T-cell (primary cell): ENCODE data around the gene SCAMP4. TPM values are rescaled to one million over a fixed set of nuclear protein-coding genes. Genes with fewer than 3 reads are reported as not detected.
A peak's percentile ranks its signal among the peaks of the same experiment; 100 is the strongest.
"Not testable (repeated sequence)": the region's sequence is repeated elsewhere in the genome, so short reads cannot be mapped to it uniquely, and the experiment has no call there.

Experiments used
- ATAC-seq, 4 experiments: fragments of 200-7000 bp in 3 of 4; fragments of 150-1000 bp in 1 of 4; cut with Tn5 transposase; replicated peaks in 1 of 4; 1 replicate in 3 of 4; 2 replicates in 1 of 4; pipeline ENCODE4 v1.10.0; 2021; ENCODE audit warnings: moderate library complexity in 3 of 4, mild to moderate bottlenecking in 2 of 4, moderate number of reproducible peaks in 1 of 4
- CTCF ChIA-PET, 2 donors: fragments of 300-600 bp; sonication (Branson Sonifier 250); formaldehyde crosslinking; loops; one replicate each; lab custom pipeline; 2022; ENCODE audit warnings: antibody characterized with exemption in 2 of 2; lab: Charles Lee
- POLR2A ChIA-PET, 2 donors: fragments of 300-600 bp; sonication (Branson Sonifier 250); formaldehyde crosslinking; loops; one replicate each; lab custom pipeline; 2022; ENCODE audit warnings: antibody characterized with exemption in 2 of 2; lab: Charles Lee
- DNase-seq, 35 experiments: peaks; one replicate each; pipeline versions ENCODE4 v3.0.0 to v3.0.0-alpha.2; 2013 to 2023
- H3K27ac ChIP-seq: one replicate; pipeline ENCODE4 v1.5.1; 2013; ENCODE audit warnings: low read length
- H3K27me3 ChIP-seq, 2 experiments: replicated peaks in 1 of 2; 1 replicate in 1 of 2; 2 replicates in 1 of 2; pipeline versions ENCODE4 v1.6.1 to v1.7.0; 2013; ENCODE audit warnings: low read length in 1 of 2, mixed read lengths in 1 of 2; ENCODE audit not compliant: control insufficient read depth in 2 of 2, insufficient read depth in 2 of 2; ENCODE audit errors: extremely low read depth in 1 of 2
- H3K36me3 ChIP-seq, 2 donors: 1 replicate in 1 of 2; 2 replicates in 1 of 2; pipeline versions ENCODE4 v1.6.1 to v1.7.0; 2013; ENCODE audit warnings: low read length in 1 of 2; ENCODE audit not compliant: control insufficient read depth in 2 of 2, insufficient read depth in 1 of 2; ENCODE audit errors: extremely low read depth in 1 of 2
- H3K4me1 ChIP-seq, 2 experiments: 1 replicate in 1 of 2; 2 replicates in 1 of 2; pipeline versions ENCODE4 v1.6.1 to v1.7.0; 2013; ENCODE audit warnings: low read length in 2 of 2, mixed read lengths in 1 of 2; ENCODE audit not compliant: insufficient read depth in 2 of 2, control insufficient read depth in 1 of 2; ENCODE audit errors: extremely low read depth in 1 of 2
- H3K4me3 ChIP-seq, 2 donors: 1 replicate in 1 of 2; 2 replicates in 1 of 2; pipeline versions ENCODE4 v1.5.1 to v1.7.0; 2013; ENCODE audit warnings: mild to moderate bottlenecking in 2 of 2, low read length in 1 of 2, moderate library complexity in 1 of 2; ENCODE audit not compliant: control insufficient read depth in 1 of 2; ENCODE audit errors: extremely low read depth in 1 of 2
- H3K9me3 ChIP-seq: 2 replicates; pipeline ENCODE4 v1.7.0; 2013
- H3K27ac Mint-ChIP-seq, 2 donors: one replicate each; pipeline ENCODE4 v1.8.0; 2020 to 2021; ENCODE audit warnings: mild to moderate bottlenecking in 2 of 2, mixed read lengths in 2 of 2
- H3K27me3 Mint-ChIP-seq, 2 donors: one replicate each; pipeline ENCODE4 v1.8.0; 2021 to 2022; ENCODE audit warnings: mixed read lengths in 2 of 2
- H3K36me3 Mint-ChIP-seq: one replicate; pipeline ENCODE4 v1.8.0; 2021; ENCODE audit warnings: mixed read lengths
- H3K4me1 Mint-ChIP-seq, 3 donors: one replicate each; pipeline ENCODE4 v1.8.0; 2020 to 2022; ENCODE audit warnings: mixed read lengths in 3 of 3, mild to moderate bottlenecking in 1 of 3
- H3K4me3 Mint-ChIP-seq, 3 donors: one replicate each; pipeline ENCODE4 v1.8.0; 2020 to 2022; ENCODE audit warnings: mild to moderate bottlenecking in 3 of 3, mixed read lengths in 3 of 3, moderate library complexity in 3 of 3
- H3K9me3 Mint-ChIP-seq, 3 donors: one replicate each; pipeline ENCODE4 v1.8.0; 2020 to 2022; ENCODE audit warnings: mixed read lengths in 3 of 3
- WGBS: methylation state at CpG from one replicate; pipeline ENCODE4 v1.1.5; 2013; ENCODE audit warnings: missing lambda C conversion rate; ENCODE audit not compliant: insufficient coverage; 5-methylcytosine and 5-hydroxymethylcytosine counted together
- total RNA-seq, 35 experiments: library from RNA in 6 of 35; stranded (reverse) in 6 of 35; fragments of 120-200 nt in 1 of 35; gene quantifications; one replicate each; pipeline versions ENCODE4 v1.2.1 to v1.2.4 and lab custom pipeline; 2013 to 2026

Gene SCAMP4
- total RNA-seq, 5 donors from 2014 or later (not counting 1 experiment from before 2014, with no cell fraction given) = 24.8 to 49.2 (median 27.5) TPM

GRCh38 chr19:1873524-1874473, 31.4 kb upstream of the SCAMP4 start:
- Mint-ChIP-seq H3K4me3 (peak overlapping the region; percentile 95 to 99 (median 98)), H3K27ac (peak overlapping the region; percentile 94 to 96), H3K27me3 (no peaks in the 10 kb centered on the region), H3K36me3 (no peaks in the 10 kb centered on the region), H3K4me1 (peaks cover 35 to 47% (median 38%) of the 10 kb centered on the region in 3 donors), H3K9me3 (no peaks in the 10 kb centered on the region)
- ATAC-seq (no peak), DNase-seq (no peak)
- no peaks in the 10 kb centered on the region for H3K27me3 ChIP-seq
- H3K4me3 ChIP-seq = peak overlapping the region in 1 of 2 donors; percentile 97
- ChIA-PET CTCF (no interaction called here), POLR2A (interaction anchor here (0.6 to 0.8 kb wide), 3 partner anchors 24 to 361 kb away, joined by 3 to 7 read pairs (median 6); no protein-coding TSS in a partner anchor)
- H3K4me1 ChIP-seq = peaks cover 17 to 50% of the 10 kb centered on the region in 2 experiments
- 94% methylated on average over 14 of the region's 29 CpGs for WGBS
- no peaks in the 10 kb centered on the region for H3K9me3 ChIP-seq
- H3K27ac ChIP-seq = peak overlapping the region; percentile 80
- H3K36me3 ChIP-seq = peaks cover 15 to 30% of the 10 kb centered on the region in 2 donors

GRCh38 chr19:1874554-1875185, 30.5 kb upstream of the SCAMP4 start:
- DNase-seq (peak in 8 of 35 experiments; percentile 30 to 74 (median 53)), ATAC-seq (peak in 2 of 4 experiments; percentile 20 to 67)
- CTCF ChIA-PET = interaction anchor here in 1 of 2 donors (0.6 to 0.9 kb wide), 4 partner anchors 10 to 364 kb away, joined by 3 to 7 read pairs (median 4); no protein-coding TSS in a partner anchor
- Histone ChIP-seq H3K4me1 (peaks cover 17 to 47% of the 10 kb centered on the region in 2 experiments), H3K27me3 (no peaks in the 10 kb centered on the region), H3K9me3 (no peaks in the 10 kb centered on the region), H3K27ac (peak overlapping the region; percentile 80), H3K36me3 (peaks cover 15 to 30% of the 10 kb centered on the region in 2 donors), H3K4me3 (peak overlapping the region; percentile 93 to 97)
- Mint-ChIP-seq H3K36me3 (no peaks in the 10 kb centered on the region), H3K27me3 (no peaks in the 10 kb centered on the region), H3K27ac (peak overlapping the region; percentile 94 to 96), H3K4me3 (peak overlapping the region; percentile 95 to 99 (median 98)), H3K9me3 (no peaks in the 10 kb centered on the region), H3K4me1 (peaks cover 30 to 45% (median 38%) of the 10 kb centered on the region in 3 donors)
- 0% methylated on average over 1 of the region's 16 CpGs for WGBS
- POLR2A ChIA-PET = interaction anchor here (0.6 to 0.8 kb wide), 4 partner anchors 10 to 360 kb away, joined by 3 to 7 read pairs (median 4); no protein-coding TSS in a partner anchor

GRCh38 chr19:1875265-1875645, 29.9 kb upstream of the SCAMP4 start:
- 0% methylated on average over 10 of the region's 11 CpGs for WGBS
- peak overlapping the region; percentile 95 to 99 (median 98) for H3K4me3 Mint-ChIP-seq
- H3K9me3 Mint-ChIP-seq, DNase-seq, H3K27me3 Mint-ChIP-seq, H3K27me3 ChIP-seq, H3K9me3 ChIP-seq, H3K36me3 Mint-ChIP-seq: not testable (repeated sequence)
- POLR2A ChIA-PET = interaction anchor here in 1 of 2 donors (0.7 kb wide), 1 partner anchor 11 kb away, joined by 3 read pairs; no protein-coding TSS in a partner anchor
- H3K4me1 Mint-ChIP-seq = peaks cover 31 to 48% (median 38%) of the 10 kb centered on the region in 3 donors
- peaks cover 19 to 34% of the 10 kb centered on the region in 2 donors for H3K36me3 ChIP-seq
- peak overlapping the region; percentile 80 for H3K27ac ChIP-seq
- peaks cover 17 to 52% of the 10 kb centered on the region in 2 experiments for H3K4me1 ChIP-seq
- peak overlapping the region; percentile 93 to 97 for H3K4me3 ChIP-seq
- peak overlapping the region; percentile 94 to 96 for H3K27ac Mint-ChIP-seq
- ATAC-seq = peak in 2 of 4 experiments; percentile 2
- CTCF ChIA-PET = interaction anchor here in 1 of 2 donors (0.6 to 0.9 kb wide), 4 partner anchors 11 to 363 kb away, joined by 3 to 7 read pairs (median 4); no protein-coding TSS in a partner anchor

- CTCF ChIA-PET = interaction anchor here in 1 of 2 donors (0.6 to 0.9 kb wide), 3 partner anchors 11 to 1220 kb away, joined by 3 to 4 read pairs (median 3); no protein-coding TSS in a partner anchor
- WGBS = 1% methylated on average over 87 of the region's 87 CpGs
- DNase-seq = peak; percentile 68 to 95 (median 82)
- Histone ChIP-seq H3K36me3 (peaks cover 15 to 37% of the 10 kb centered on the region in 2 donors), H3K4me3 (peak overlapping the region; percentile 93 to 97), H3K27ac (peak overlapping the region; percentile 80), H3K27me3 (no peaks in the 10 kb centered on the region), H3K9me3 (no peaks in the 10 kb centered on the region), H3K4me1 (peaks cover 17 to 57% of the 10 kb centered on the region in 2 experiments)
- Mint-ChIP-seq H3K27ac (peak overlapping the region; percentile 94 to 96), H3K4me1 (peaks cover 32 to 48% (median 35%) of the 10 kb centered on the region in 3 donors), H3K27me3 (no peaks in the 10 kb centered on the region), H3K4me3 (peak overlapping the region; percentile 95 to 99 (median 98)), H3K9me3 (no peaks in the 10 kb centered on the region), H3K36me3 (no peaks in the 10 kb centered on the region)
- POLR2A ChIA-PET = interaction anchor here (0.6 to 1.3 kb wide), 2 partner anchors 166 to 1248 kb away, joined by 3 read pairs; no protein-coding TSS in a partner anchor
- peak; percentile 87 to 94 (median 94) for ATAC-seq
Measured at GRCh38 chr19:1875646-1876495, 29.3 kb upstream of the SCAMP4 start.

GRCh38 chr19:1876496-1877279, 28.5 kb upstream of the SCAMP4 start:
- H3K9me3 ChIP-seq, CTCF ChIA-PET, H3K27me3 ChIP-seq, H3K36me3 Mint-ChIP-seq, H3K9me3 Mint-ChIP-seq, H3K27me3 Mint-ChIP-seq, DNase-seq: not testable (repeated sequence)
- Histone ChIP-seq H3K4me3 (peak overlapping the region; percentile 93 to 97), H3K27ac (peak overlapping the region; percentile 80), H3K36me3 (peaks cover 15 to 32% of the 10 kb centered on the region in 2 donors), H3K4me1 (peaks cover 17 to 54% of the 10 kb centered on the region in 2 experiments)
- Mint-ChIP-seq H3K27ac (peak overlapping the region; percentile 89 to 93), H3K4me1 (peaks cover 30 to 49% (median 36%) of the 10 kb centered on the region in 3 donors), H3K4me3 (peak overlapping the region; percentile 95 to 99 (median 98))
- POLR2A ChIA-PET = interaction anchor here (0.6 to 1.3 kb wide), 2 partner anchors 166 to 1247 kb away, joined by 3 read pairs; no protein-coding TSS in a partner anchor
- WGBS = 45% methylated on average over 26 of the region's 53 CpGs
- ATAC-seq = peak; percentile 5 to 21 (median 12)
